Liver (tissue), 3 donors: ENCODE results near the gene C19orf12.

ENCODE experiments used
- ATF3 ChIP-seq: IDR thresholded peaks from 2 replicates; pipeline ENCODE4 v1.6.1; 2016; ENCODE audit warnings: antibody characterized with exemption
- CTCF ChIP-seq: fragments of 150-350 bp; IDR thresholded peaks from 2 replicates; pipeline ENCODE4 v1.5.1; 2017; ENCODE audit warnings: improper control_type of control experiment, low read depth, low read length; ENCODE audit not compliant: missing input control
- EGR1 ChIP-seq, 2 donors: IDR thresholded peaks; 2 replicates each; pipeline ENCODE4 v1.6.1; 2016 to 2018; ENCODE audit warnings: antibody characterized with exemption in 2 of 2, low read depth in 2 of 2
- JUND ChIP-seq, 2 donors: IDR thresholded peaks; 2 replicates each; pipeline ENCODE4 v1.6.1; 2016; ENCODE audit warnings: antibody characterized with exemption in 2 of 2
- MAX ChIP-seq: IDR thresholded peaks from 2 replicates; pipeline ENCODE4 v1.6.1; 2016; ENCODE audit warnings: antibody characterized with exemption
- RAD21 ChIP-seq, 2 donors: IDR thresholded peaks; 2 replicates each; pipeline ENCODE4 v1.6.1; 2016; ENCODE audit warnings: antibody characterized with exemption in 2 of 2, mild to moderate bottlenecking in 2 of 2
- SP1 ChIP-seq: IDR thresholded peaks from 2 replicates; pipeline ENCODE4 v1.6.1; 2018; ENCODE audit warnings: antibody characterized with exemption, mild to moderate bottlenecking
- YY1 ChIP-seq: IDR thresholded peaks from 2 replicates; pipeline ENCODE4 v1.6.1; 2016; ENCODE audit warnings: antibody characterized with exemption, mild to moderate bottlenecking
- donor health status: healthy.
- donor health status: healthy.

- TF ChIP-seq CTCF (no peak), RAD21 (IDR thresholded peaks at IDR 0.05) (no peak), ATF3 (no peak), EGR1 (IDR thresholded peaks at IDR 0.05; ENCODE audit: low read depth in 2 of 2) (no peak), JUND (IDR thresholded peaks at IDR 0.05) (no peak), SP1 (no peak), MAX (no peak), YY1 (no peak)
Measured at GRCh38 chr19:29737461-29738000, 22.5 kb upstream of the C19orf12 start.
